ENCODE data around the gene NHEJ1.

- TF ChIP-seq EZH2 (IDR thresholded peaks at IDR 0.05) (no peak), POLR2AphosphoS5 (IDR thresholded peaks at IDR 0.05; ENCODE audit: borderline replicate concordance, low read depth, low read length) (no peak), FOXP2 (optimal IDR thresholded peaks at IDR 0.05; ENCODE audit: control extremely low read depth, extremely low read length, insufficient read depth) (no peak)
Observed at GRCh38 chr2:219078126-219078525, 82.5 kb downstream of the NHEJ1 start.

Data from SK-N-MC (cell line).